Left ventricle myocardium superior (tissue), 1 donor: ENCODE results near the gene JADE3. TPM values are rescaled to one million over a fixed set of nuclear protein-coding genes. Genes with fewer than 3 reads are reported as not detected.

Experiments used
- ATAC-seq: fragments of 200-7000 bp; cut with Tn5 transposase; one replicate; pipeline ENCODE4 v1.9.1; 2020; ENCODE audit warnings: mild to moderate bottlenecking, moderate library complexity
- DNase-seq: peaks from one replicate; pipeline ENCODE4 v3.0.0-alpha.2; 2020
- intact Hi-C: fragments of 100-400 bp; cut with micrococcal nuclease; formaldehyde crosslinking; loops from one replicate; pipeline ENCODE4 v1.11.0; 2022
- total RNA-seq: library from RNA; stranded (reverse); fragmentation: NEBNext Ultra II Directional; extraction: Animal tissue kit (Norgen Biotek cat#: 25700); gene quantifications from one replicate; pipeline ENCODE4 v1.2.1, GENCODE V29; 2021
- donor health status: DM: no; HTN: yes; CAD: no; lungs with severe emphysema.

The JADE3 gene
- total RNA-seq, 1 donor from 2014 or later = 9.5 TPM

GRCh38 chrX:46984705-46985104 lies 72.5 kb downstream of the JADE3 start:
- DNase-seq (no peak), ATAC-seq (no peak)
- intact Hi-C loops = no loop called here

- DNase-seq = no peak
- intact Hi-C loops = no loop called here
- ATAC-seq = no peak
Measured at GRCh38 chrX:46989548-46989947, 77.3 kb downstream of the JADE3 start.

- ATAC-seq (no peak), DNase-seq (no peak)
- intact Hi-C loops = no loop called here
Measured at GRCh38 chrX:46991664-46992063, 79.4 kb downstream of the JADE3 start.

DNA sequence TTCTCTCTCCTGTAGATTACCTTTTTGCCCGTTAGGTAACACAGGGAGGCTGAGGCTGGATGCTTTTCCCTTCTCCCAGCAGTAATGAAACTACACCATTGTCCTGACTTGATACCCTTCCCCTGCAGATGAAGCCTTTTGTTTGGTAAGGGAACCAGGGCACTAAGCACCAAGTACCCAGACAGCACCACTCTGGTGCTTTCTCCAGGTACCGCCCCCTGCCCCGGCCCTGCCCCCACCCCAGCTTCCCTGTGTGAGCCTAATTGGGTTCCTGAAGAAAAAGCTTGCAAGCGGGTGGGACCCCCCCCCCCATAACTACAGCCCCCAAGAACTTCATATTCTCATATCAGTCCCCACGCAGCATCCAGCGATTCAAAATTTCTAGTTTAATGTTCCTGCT lies 79.8 kb downstream of the JADE3 start:
- intact Hi-C loops = no loop called here
- DNase-seq (no peak), ATAC-seq (no peak)

- DNase-seq (no peak), ATAC-seq (no peak)
- intact Hi-C loops = no loop called here
Measured at GRCh38 chrX:46994096-46994495, 81.9 kb downstream of the JADE3 start.

DNA sequence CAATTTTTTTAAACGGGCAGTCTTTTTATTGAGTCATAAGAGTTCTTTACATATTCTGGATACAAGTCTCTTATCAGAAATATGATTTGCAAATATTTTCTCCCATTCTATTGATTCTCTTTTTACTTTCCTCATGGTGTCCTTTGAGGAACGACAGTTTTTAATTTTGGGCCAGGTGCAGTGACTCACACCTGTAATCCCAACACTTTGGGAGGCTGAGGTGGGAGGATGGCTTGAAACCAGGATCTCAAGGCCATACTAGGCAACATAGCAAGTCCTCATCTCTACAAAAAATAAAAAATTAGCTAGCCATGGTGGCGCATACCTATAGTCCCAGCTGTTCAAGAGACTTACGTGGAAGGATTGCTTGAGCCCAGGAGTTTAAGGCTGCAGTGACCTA lies 99.9 kb downstream of the JADE3 start:
- intact Hi-C loops = no loop called here
- DNase-seq (no peak), ATAC-seq (no peak)

DNA sequence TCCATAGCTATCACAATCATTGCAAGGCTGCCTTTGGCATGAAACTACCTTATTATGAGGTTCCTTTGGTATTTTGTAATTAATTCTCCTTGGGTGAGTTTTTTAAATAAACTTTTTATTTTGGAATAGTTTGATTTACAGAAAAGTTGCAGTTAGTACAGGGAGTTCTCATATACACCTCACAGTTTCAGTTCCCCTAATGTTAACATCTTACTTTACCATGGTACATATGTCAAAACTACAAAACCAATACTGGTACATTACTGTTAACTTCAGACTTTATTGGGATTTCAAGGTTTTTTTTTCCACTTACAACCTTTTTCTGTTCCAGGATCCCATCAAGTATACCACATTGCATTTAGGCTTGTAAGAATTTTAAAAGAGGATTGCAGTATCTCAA lies 114.0 kb downstream of the JADE3 start:
- intact Hi-C loops = no loop called here
- DNase-seq = no peak
- ATAC-seq = no peak

DNA sequence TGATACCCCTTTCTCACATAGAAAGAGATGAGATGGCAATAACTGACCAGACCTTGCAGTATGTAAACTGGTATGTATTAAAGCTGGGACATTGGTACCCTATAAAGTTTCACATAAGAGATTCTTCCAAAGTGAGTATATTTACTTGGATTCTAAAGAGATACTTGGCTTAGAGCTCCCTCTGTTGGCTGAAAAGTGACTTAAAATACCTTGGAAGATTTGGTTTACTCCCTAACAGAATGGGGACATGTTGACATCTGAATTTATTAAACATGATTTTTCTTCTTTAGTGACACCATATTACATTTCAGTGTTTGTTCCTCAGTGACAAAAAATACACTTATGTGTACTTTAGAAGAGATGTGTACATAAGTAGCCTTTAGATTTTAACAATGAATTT lies 118.1 kb downstream of the JADE3 start:
- DNase-seq (no peak), ATAC-seq (no peak)
- intact Hi-C loops = loop anchor here (10.0 kb wide), 1 partner anchor 126 kb away; no protein-coding TSS in a partner anchor

GRCh38 chrX:47047989-47048388 lies 135.8 kb downstream of the JADE3 start:
- intact Hi-C loops = no loop called here
- ATAC-seq (no peak), DNase-seq (no peak)

DNA sequence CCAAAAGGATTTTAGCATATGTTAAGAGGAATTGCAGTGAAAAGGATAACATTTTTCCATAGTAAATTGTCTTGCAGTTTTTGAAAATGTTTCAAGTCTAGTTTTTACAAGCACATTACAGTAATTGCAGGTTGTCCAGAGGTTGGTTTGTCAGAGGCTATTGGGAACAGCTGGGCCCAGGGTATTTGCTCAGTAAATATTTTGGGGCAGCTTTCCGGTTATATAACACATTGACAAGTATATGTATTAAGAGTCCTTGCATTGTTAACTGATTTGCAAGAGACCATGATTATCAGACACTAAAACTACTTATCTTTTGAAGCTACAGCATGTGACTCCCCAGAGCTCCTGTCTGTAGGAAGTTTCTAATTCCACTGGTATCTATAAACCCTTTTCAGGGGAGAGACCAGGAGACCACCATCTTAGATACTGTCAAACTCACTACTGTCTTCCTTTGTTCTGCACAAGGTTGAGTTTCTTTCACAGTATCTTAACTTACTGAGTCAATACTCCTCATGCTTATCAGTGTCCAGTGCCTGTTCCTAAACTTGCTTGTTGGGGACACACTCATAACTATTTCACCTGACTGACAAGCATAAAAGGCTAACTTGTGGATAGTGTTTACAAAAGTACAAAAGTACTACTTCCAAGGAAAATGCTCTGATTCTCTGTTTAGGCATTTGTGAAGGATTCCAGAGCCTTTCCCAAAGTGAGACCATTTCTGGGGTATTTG lies 147.1 kb downstream of the JADE3 start:
- intact Hi-C loops = no loop called here
- DNase-seq = no peak
- no peak for ATAC-seq

DNA sequence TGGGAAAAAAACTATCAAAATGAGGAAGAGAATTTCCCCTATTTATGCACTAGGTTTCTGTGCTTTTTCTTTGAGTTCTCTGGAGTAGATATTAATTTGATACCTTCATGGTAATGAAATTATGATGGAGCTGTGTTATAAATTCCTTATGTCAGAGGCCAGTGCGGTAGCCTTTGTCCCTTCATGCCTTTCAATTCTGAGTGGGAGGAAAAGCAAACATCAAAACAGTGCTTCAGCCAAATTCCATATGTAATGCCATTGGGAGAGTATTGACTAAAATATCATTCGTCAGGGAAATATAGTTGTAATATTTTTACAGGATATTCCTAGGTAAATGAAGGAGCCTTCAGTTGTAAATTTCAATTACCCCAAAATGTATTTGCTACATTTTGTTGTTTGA lies 148.5 kb downstream of the JADE3 start:
- DNase-seq = no peak
- ATAC-seq = no peak
- intact Hi-C loops = no loop called here

- ATAC-seq (no peak), DNase-seq (no peak)
- intact Hi-C loops = no loop called here
Measured at GRCh38 chrX:47061238-47061919, 149.2 kb downstream of the JADE3 start.

GRCh38 chrX:47063179-47063578 lies 151.0 kb downstream of the JADE3 start:
- DNase-seq (no peak), ATAC-seq (no peak)
- intact Hi-C loops = no loop called here

GRCh38 chrX:47068214-47068613 lies 156.0 kb downstream of the JADE3 start:
- DNase-seq (no peak), ATAC-seq (no peak)
- intact Hi-C loops = no loop called here

- ATAC-seq = no peak
- intact Hi-C loops = no loop called here
- no peak for DNase-seq
Measured at GRCh38 chrX:47068720-47069119, 156.5 kb downstream of the JADE3 start.

DNA sequence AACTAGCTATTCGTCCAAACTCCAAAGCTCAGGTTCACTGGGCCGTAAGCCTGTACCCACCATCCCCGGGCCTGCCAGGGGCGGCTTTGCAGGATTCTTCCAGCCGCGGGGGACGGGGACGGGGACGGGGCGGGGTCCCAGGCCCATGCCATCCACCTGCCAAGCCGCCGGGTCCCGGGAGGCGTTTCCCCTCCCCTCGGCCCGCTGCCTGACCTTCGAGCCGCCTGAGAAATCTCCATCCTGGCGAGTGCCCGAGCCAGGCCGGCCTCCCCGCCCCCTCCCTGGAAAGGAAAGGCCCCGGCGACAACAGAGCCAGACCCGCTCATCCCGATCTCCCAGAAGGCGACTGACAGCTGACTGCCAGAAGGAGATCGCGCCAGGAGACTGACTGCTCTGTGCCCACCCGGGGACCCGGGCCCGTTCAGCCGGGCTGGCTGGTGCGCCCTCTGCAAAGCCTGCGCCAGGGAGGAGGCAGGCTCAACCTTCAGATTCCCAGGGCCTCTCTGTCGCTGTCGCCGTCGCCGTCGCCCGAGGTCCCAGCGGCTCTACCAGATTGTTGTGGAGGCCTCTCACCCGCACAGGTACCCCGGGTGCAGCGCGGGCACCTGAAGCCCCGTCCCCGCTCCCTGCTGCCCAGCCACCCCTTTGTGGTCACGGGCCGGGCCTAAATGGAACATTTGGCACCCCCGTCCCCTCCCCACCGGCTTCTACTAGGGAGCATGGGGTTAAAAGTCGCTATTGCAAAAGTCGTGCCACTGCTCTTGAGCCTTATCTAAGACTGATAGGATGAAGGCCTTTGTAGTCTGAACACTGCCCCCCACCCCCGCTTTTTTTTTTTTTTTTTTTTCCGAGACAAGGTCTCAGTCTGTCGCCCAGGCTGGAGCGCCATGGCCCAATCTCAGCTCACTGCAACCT lies 166.2 kb downstream of the JADE3 start, which contains the start of gene RGN:
RGN (plus strand) TSS at position 315 of the 915 bp plus-strand sequence. CDS start 2,702 bp downstream, outside the sequence.
- ATAC-seq (peak; percentile 89), DNase-seq (peak; percentile 56)
- intact Hi-C loops = no loop called here

- ATAC-seq (no peak), DNase-seq (no peak)
- intact Hi-C loops = no loop called here
Measured at GRCh38 chrX:47080215-47080914, 168.1 kb downstream of the JADE3 start.

DNA sequence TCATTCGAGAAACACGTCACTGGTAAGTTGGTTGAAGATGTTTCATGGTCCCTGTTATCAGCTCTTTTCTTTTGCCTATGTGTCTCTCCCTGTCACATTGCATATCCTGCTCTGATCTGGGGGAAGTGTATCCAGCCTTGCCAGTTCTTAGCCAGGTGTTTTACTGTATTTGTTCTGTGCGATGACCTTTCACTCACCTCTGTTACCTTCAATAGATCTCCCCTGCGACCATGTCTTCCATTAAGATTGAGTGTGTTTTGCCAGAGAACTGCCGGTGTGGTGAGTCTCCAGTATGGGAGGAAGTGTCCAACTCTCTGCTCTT lies 168.7 kb downstream of the JADE3 start:
- no peak for DNase-seq
- intact Hi-C loops = no loop called here
- ATAC-seq = no peak

DNA sequence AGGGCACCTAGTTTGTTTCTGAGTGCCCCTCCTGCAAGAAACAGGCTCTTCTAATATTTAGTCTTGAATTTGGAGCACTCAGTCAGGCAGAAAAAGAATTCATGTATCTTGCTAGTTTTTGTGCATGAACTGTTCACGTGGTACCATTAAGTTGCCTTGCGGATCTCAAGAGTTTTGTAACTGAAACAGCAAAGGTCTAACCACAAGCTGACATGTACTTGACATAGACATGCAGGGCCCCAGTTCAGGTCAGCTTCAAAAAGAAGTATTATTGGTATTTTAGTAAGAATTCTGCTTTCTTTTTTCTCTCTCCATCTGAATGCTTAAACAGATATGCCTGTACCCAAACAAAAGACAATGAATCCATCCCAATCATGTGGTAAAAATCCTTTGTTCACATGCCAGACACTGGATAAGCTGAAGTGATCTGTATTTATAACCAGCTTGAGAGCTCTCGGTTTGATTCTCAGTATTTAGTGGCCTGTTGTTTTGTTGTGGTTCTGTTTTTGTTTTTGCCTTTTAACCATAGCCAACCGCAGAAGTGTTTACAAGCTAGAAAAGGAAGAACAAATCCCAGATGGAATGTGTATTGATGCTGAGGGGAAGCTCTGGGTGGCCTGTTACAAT lies 179.0 kb downstream of the JADE3 start:
- intact Hi-C loops = no loop called here
- ATAC-seq (no peak), DNase-seq (no peak)
